ENCODE measurements around the gene SRA1. TPM values are rescaled to one million over a fixed set of nuclear protein-coding genes. Genes with fewer than 3 reads are reported as not detected.
A peak's percentile ranks its signal among the peaks of the same experiment; 100 is the strongest.

SRA1 gene
- total and polyA plus RNA-seq, 2 of the 13 experiments (the other 11 are each of a cell fraction or from before 2014, with no cell fraction given), result 14.2 to 32.8 TPM

- TF ChIP-seq ZNF276 (CRISPR knock-in tag; IDR thresholded peaks at IDR 0.05; ENCODE audit: low read depth) (no peak), MTF1 (CRISPR knock-in tag; IDR thresholded peaks at IDR 0.05) (no peak), TOE1 (CRISPR knock-in tag; IDR thresholded peaks at IDR 0.05) (no peak), HMG20A (CRISPR knock-in tag; IDR thresholded peaks at IDR 0.05; ENCODE audit: borderline replicate concordance) (no peak), SOX6 (IDR thresholded peaks at IDR 0.05) (no peak), SOX6 (CRISPR knock-in tag; IDR thresholded peaks at IDR 0.05) (no peak), CCDC6 (CRISPR knock-in tag; IDR thresholded peaks at IDR 0.05) (no peak), CTCF (CRISPR knock-in tag; IDR thresholded peaks at IDR 0.05) (no peak), STAT6 (CRISPR knock-in tag; IDR thresholded peaks at IDR 0.05; ENCODE audit: borderline replicate concordance) (no peak), ZNF264 (CRISPR knock-in tag; IDR thresholded peaks at IDR 0.05) (no peak), ZNF768 (CRISPR knock-in tag; IDR thresholded peaks at IDR 0.05) (no peak), ZBTB33 (CRISPR knock-in tag; IDR thresholded peaks at IDR 0.05) (no peak), EHMT2 (IDR thresholded peaks at IDR 0.05; ENCODE audit: borderline replicate concordance, low read depth, low read length) (no peak), MEIS2 (CRISPR knock-in tag; IDR thresholded peaks at IDR 0.05) (no peak), CENPT (CRISPR knock-in tag; IDR thresholded peaks at IDR 0.05; ENCODE audit: low read depth) (no peak), HMG20B (CRISPR knock-in tag; conservative IDR thresholded peaks at IDR 0.05) (no peak), GABPA (IDR thresholded peaks at IDR 0.05; ENCODE audit: low read depth, low read length) (peak; percentile 26; the same call in 1 of the 2 replicates), GABPA (CRISPR knock-in tag; IDR thresholded peaks at IDR 0.05; ENCODE audit: low read depth) (no peak), ZNF766 (CRISPR knock-in tag; IDR thresholded peaks at IDR 0.05; ENCODE audit: borderline replicate concordance) (no peak), TBX3 (IDR thresholded peaks at IDR 0.05; ENCODE audit: borderline replicate concordance) (no peak), HDAC2 (CRISPR knock-in tag; IDR thresholded peaks at IDR 0.05) (no peak), HNRNPK (IDR thresholded peaks at IDR 0.05; ENCODE audit: low read depth, low read length, poor library complexity, severe bottlenecking) (no peak), PLRG1 (conservative IDR thresholded peaks at IDR 0.05) (no peak), MXD4 (CRISPR knock-in tag; IDR thresholded peaks at IDR 0.05) (no peak), HNRNPH1 (optimal IDR thresholded peaks at IDR 0.05; ENCODE audit: low read depth, low read length) (no peak)
Observed at GRCh38 chr5:140546851-140547507, 10.3 kb downstream of the SRA1 start (continued).

Measured in HepG2 (cell line).